ENCODE measurements around the gene ITPK1. TPM values are rescaled to one million over a fixed set of nuclear protein-coding genes. Genes with fewer than 3 reads are reported as not detected.
A peak's percentile ranks its signal among the peaks of the same experiment; 100 is the strongest.

Gene ITPK1
- total RNA-seq, 3 donors from 2014 or later (not counting 1 experiment from before 2014, with no cell fraction given) = 73.2 to 74.8 (median 74.4) TPM

- TF ChIP-seq, protein P1, sequence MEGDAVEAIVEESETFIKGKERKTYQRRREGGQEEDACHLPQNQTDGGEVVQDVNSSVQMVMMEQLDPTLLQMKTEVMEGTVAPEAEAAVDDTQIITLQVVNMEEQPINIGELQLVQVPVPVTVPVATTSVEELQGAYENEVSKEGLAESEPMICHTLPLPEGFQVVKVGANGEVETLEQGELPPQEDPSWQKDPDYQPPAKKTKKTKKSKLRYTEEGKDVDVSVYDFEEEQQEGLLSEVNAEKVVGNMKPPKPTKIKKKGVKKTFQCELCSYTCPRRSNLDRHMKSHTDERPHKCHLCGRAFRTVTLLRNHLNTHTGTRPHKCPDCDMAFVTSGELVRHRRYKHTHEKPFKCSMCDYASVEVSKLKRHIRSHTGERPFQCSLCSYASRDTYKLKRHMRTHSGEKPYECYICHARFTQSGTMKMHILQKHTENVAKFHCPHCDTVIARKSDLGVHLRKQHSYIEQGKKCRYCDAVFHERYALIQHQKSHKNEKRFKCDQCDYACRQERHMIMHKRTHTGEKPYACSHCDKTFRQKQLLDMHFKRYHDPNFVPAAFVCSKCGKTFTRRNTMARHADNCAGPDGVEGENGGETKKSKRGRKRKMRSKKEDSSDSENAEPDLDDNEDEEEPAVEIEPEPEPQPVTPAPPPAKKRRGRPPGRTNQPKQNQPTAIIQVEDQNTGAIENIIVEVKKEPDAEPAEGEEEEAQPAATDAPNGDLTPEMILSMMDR (IDR thresholded peaks at IDR 0.05) = no peak
- peaks cover 52 to 74% of the 10 kb centered on the region in 2 donors for H3K4me1 Mint-ChIP-seq
- Histone ChIP-seq H3K27ac (ENCODE audit: low read length) (no peak overlapping the region), H3K27me3 (ENCODE audit: control insufficient read depth, insufficient read depth, low read length) (no peaks in the 10 kb centered on the region), H3K9me3 (ENCODE audit: control insufficient read depth, insufficient read depth, low read length) (no peaks in the 10 kb centered on the region), H3K4me3 (ENCODE audit: low read length) (no peak overlapping the region), H3K36me3 (ENCODE audit: control insufficient read depth, insufficient read depth, low read length) (peaks cover under 1% of the 10 kb centered on the region), H3K4me1 (ENCODE audit: control insufficient read depth, insufficient read depth, low read length) (peaks cover 51% of the 10 kb centered on the region)
- no peak overlapping the region for H3K27ac Mint-ChIP-seq
- no peak overlapping the region for H3K4me3 Mint-ChIP-seq
- intact Hi-C loops (cut with micrococcal nuclease) = no loop called here
- 92% methylated on average over 11 of the region's 11 CpGs for WGBS (ENCODE audit: insufficient coverage)
- H3K9me3 Mint-ChIP-seq = no peaks in the 10 kb centered on the region
- DNase-seq (no peak), ATAC-seq (no peak)
- no peaks in the 10 kb centered on the region for H3K36me3 Mint-ChIP-seq
- H3K27me3 Mint-ChIP-seq (ENCODE audit: low read depth in 2 of 2) = no peaks in the 10 kb centered on the region
These were observed 105.6 kb downstream of the ITPK1 start for GRCh38 chr14:93010130-93010499.

DNA sequence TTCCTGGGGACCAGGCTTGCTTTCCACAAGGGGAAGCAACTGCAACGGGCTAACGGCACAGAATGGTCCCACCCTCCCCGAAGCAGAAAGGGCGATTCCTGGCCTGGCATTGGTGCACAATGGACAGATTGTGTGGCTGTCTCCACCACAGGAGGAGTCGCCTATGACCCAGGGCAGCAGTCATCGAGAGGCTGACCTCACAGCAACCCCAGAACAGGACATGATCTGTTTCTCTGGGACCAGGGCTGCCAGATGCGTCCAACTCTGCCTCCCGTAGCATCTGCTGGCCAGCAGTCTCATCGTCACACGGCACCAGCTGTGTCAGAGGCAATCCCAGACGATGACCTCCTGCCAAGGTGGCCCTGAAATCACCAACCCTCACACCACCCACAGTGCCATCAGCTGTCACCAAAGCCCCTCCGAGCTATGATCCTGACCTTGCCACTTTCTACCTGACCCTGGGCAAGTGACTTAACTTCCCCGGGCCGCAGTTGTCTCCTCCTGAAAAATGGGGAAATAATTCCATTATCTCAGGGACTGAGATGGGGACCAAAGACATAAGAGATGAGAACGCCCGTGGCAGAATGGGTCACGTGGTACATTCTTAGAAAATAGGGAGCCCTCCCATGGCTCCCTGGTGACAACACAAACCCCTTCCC, 106.1 kb downstream of the ITPK1 start:
- Histone ChIP-seq H3K36me3 (ENCODE audit: control insufficient read depth, insufficient read depth, low read length) (no peaks in the 10 kb centered on the region), H3K27me3 (ENCODE audit: control insufficient read depth, insufficient read depth, low read length) (no peaks in the 10 kb centered on the region), H3K4me1 (ENCODE audit: control insufficient read depth, insufficient read depth, low read length) (peaks cover 49% of the 10 kb centered on the region), H3K27ac (ENCODE audit: low read length) (no peak overlapping the region), H3K4me3 (ENCODE audit: low read length) (no peak overlapping the region), H3K9me3 (ENCODE audit: control insufficient read depth, insufficient read depth, low read length) (no peaks in the 10 kb centered on the region)
- intact Hi-C loops (cut with micrococcal nuclease) = no loop called here
- ATAC-seq = no peak
- no peak for DNase-seq
- TF ChIP-seq, protein P1 (IDR thresholded peaks at IDR 0.05) = no peak
- Mint-ChIP-seq H3K27me3 (ENCODE audit: low read depth in 2 of 2) (no peaks in the 10 kb centered on the region), H3K9me3 (no peaks in the 10 kb centered on the region), H3K4me1 (peaks cover 49 to 74% of the 10 kb centered on the region in 2 donors), H3K36me3 (no peaks in the 10 kb centered on the region), H3K4me3 (no peak overlapping the region), H3K27ac (no peak overlapping the region)
- WGBS (ENCODE audit: insufficient coverage) = 93% methylated on average over 17 of the region's 17 CpGs

GRCh38 chr14:93008381-93008780, 107.3 kb downstream of the ITPK1 start:
- DNase-seq (no peak), ATAC-seq (no peak)
- Histone ChIP-seq H3K27me3 (ENCODE audit: control insufficient read depth, insufficient read depth, low read length) (no peaks in the 10 kb centered on the region), H3K4me3 (ENCODE audit: low read length) (no peak overlapping the region), H3K27ac (ENCODE audit: low read length) (no peak overlapping the region), H3K36me3 (ENCODE audit: control insufficient read depth, insufficient read depth, low read length) (no peaks in the 10 kb centered on the region), H3K9me3 (ENCODE audit: control insufficient read depth, insufficient read depth, low read length) (no peaks in the 10 kb centered on the region), H3K4me1 (ENCODE audit: control insufficient read depth, insufficient read depth, low read length) (peaks cover 40% of the 10 kb centered on the region)
- WGBS (ENCODE audit: insufficient coverage) = 93% methylated on average over 9 of the region's 9 CpGs
- Mint-ChIP-seq H3K4me1 (peaks cover 45 to 74% of the 10 kb centered on the region in 2 donors), H3K27ac (peak overlapping the region; percentile 3 to 79), H3K27me3 (ENCODE audit: low read depth in 2 of 2) (no peaks in the 10 kb centered on the region), H3K9me3 (no peaks in the 10 kb centered on the region), H3K4me3 (peak overlapping the region; percentile 17), H3K36me3 (no peaks in the 10 kb centered on the region)
- intact Hi-C loops (cut with micrococcal nuclease) = no loop called here
- TF ChIP-seq, protein P1 (IDR thresholded peaks at IDR 0.05) = no peak
